Activated CD4-positive, alpha-beta T cell treated with anti-CD3 and anti-CD28 coated beads for 36 hours (primary cell): ENCODE measurements around the gene NAA10. TPM values are rescaled to one million over a fixed set of nuclear protein-coding genes. Genes with fewer than 3 reads are reported as not detected.
A peak's percentile ranks its signal among the peaks of the same experiment; 100 is the strongest.
"Not testable (repeated sequence)": the region's sequence is repeated elsewhere in the genome, so short reads cannot be mapped to it uniquely, and the experiment has no call there.

Experiments
- ATAC-seq: fragments of 200-7000 bp; cut with Tn5 transposase; one replicate; pipeline ENCODE4 v1.10.0; 2021; ENCODE audit warnings: mild to moderate bottlenecking, moderate library complexity
- CTCF ChIA-PET: fragments of 350-600 bp; sonication (Branson Sonifier 250); formaldehyde crosslinking; loops from one replicate; lab custom pipeline; 2021; ENCODE audit warnings: antibody characterized with exemption; lab: Charles Lee
- POLR2A ChIA-PET: fragments of 350-600 bp; sonication (Branson Sonifier 250); formaldehyde crosslinking; loops from one replicate; lab custom pipeline; 2021; ENCODE audit warnings: antibody characterized with exemption, inconsistent platforms; lab: Charles Lee
- DNase-seq: peaks from one replicate; pipeline ENCODE4 v3.0.0-alpha.2; 2020
- H3K27ac Mint-ChIP-seq: one replicate; pipeline ENCODE4 v1.8.0; 2021; ENCODE audit warnings: mixed read lengths
- H3K27me3 Mint-ChIP-seq: one replicate; pipeline ENCODE4 v1.8.0; 2021; ENCODE audit warnings: mixed read lengths
- H3K36me3 Mint-ChIP-seq: one replicate; pipeline ENCODE4 v1.8.0; 2021; ENCODE audit warnings: low read depth, mixed read lengths
- H3K4me1 Mint-ChIP-seq: one replicate; pipeline ENCODE4 v1.8.0; 2021; ENCODE audit warnings: mixed read lengths
- H3K4me3 Mint-ChIP-seq: one replicate; pipeline ENCODE4 v1.8.0; 2021; ENCODE audit warnings: mild to moderate bottlenecking, moderate library complexity, mixed read lengths
- H3K9me3 Mint-ChIP-seq: one replicate; pipeline ENCODE4 v1.8.0; 2021; ENCODE audit warnings: low read depth, mixed read lengths
- intact Hi-C, 2 experiments: fragments of 100-400 bp; cut with DNase I in 1 of 2; cut with micrococcal nuclease in 1 of 2; formaldehyde crosslinking; loops; one replicate each; pipeline versions ENCODE4 v1.14.2 to v1.15.1; 2022 to 2024; cut with DNase I, micrococcal nuclease
- total RNA-seq, 2 experiments: library from RNA; stranded (reverse); gene quantifications; one replicate each; pipeline ENCODE4 v1.2.3, GENCODE V29; 2021

Gene NAA10
- total RNA-seq, result 100 to 1,000 TPM; 108 to 115 TPM

DNA sequence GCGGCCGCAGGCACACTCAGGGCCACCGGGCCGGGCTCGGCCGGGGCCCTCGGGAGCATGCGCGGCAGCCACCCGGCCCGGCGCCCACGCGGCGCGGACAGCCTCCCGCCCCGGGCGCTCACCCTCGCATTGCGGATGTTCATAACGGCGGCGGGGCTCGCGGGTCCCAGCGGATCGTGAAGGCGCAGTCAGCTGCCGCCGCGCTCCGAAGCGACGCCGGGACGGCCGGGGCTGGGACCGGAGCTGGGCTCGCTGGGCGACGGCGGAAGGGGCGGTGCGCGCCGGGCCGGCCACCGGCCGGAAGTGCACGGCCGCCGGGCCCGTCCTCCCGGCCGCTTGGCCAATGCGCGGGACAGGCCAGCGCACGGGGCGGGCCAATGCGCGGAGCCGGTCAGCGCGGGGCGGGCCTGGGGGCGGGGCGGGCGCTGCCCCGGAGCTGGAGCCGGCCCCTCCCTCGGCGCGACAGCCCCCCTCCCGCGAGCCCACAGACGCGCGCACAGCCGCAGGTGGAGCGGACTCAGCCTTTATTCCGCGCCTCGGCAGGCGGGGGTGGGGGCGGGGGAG is at the start of gene NAA10:
TSS of gene NAA10 (minus strand) at position 276 of the 564 bp plus-strand sequence. CDS start at position 143, 133 bp downstream.
- ATAC-seq, result peak; percentile 85
- ChIA-PET POLR2A (interaction anchor here (1.2 kb wide), 1 partner anchor 8 kb away, joined by 5 read pairs; no protein-coding TSS in a partner anchor), CTCF (interaction anchor here (0.9 to 2.5 kb wide), 4 partner anchors 9 to 55 kb away, joined by 3 to 8 read pairs (median 6); partner anchors contain the start of gene ARHGAP4)
- Mint-ChIP-seq H3K27ac (peak within 1 kb of the TSS; percentile 51), H3K4me3 (peak within 1 kb of the TSS; percentile 81), H3K9me3 (no peaks in the 10 kb centered on the region), H3K4me1 (peaks cover 19% of the 10 kb centered on the region), H3K36me3 (peaks cover 5% of the 10 kb centered on the region), H3K27me3 (no peaks in the 10 kb centered on the region)
- intact Hi-C loops, result loop anchor here in 1 of 2 experiments (1.0 kb wide), 1 partner anchor 12 kb away; no protein-coding TSS in a partner anchor
- peak; percentile 76 for DNase-seq

DNA sequence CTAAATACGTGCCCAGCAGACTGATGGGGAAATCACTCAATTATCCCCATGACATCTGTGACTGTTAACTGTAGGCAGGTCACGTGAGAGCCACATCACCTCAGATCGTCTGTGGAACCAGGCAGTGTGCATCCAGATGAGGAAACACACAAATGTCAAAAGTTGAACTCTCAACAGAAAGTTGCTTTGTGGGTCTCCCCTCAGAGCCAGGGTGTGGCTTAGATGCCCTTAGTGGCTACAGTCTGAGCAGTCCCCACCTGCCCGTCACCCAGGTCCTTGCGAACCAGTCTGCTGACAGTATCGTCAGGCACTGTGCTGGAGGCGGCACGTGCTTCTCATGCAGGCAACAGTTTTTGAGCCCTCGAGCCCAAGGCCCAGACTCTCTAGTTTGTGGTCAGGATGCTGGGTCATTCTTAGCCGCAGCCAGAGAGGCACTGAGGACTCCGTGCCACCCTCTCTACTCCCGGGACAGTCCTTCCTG is 48.5 kb upstream of the NAA10 start:
- peak; percentile 45 for DNase-seq
- Mint-ChIP-seq H3K9me3 (no peaks in the 10 kb centered on the region), H3K4me1 (peaks cover 45% of the 10 kb centered on the region), H3K4me3 (no peak overlapping the region), H3K27ac (peak overlapping the region; percentile 70), H3K27me3 (no peaks in the 10 kb centered on the region), H3K36me3 (peaks cover 7% of the 10 kb centered on the region)
- intact Hi-C loops, result no loop called here
- CTCF ChIA-PET, result no interaction called here
- ATAC-seq, result no peak
- POLR2A ChIA-PET, result no interaction called here

DNA sequence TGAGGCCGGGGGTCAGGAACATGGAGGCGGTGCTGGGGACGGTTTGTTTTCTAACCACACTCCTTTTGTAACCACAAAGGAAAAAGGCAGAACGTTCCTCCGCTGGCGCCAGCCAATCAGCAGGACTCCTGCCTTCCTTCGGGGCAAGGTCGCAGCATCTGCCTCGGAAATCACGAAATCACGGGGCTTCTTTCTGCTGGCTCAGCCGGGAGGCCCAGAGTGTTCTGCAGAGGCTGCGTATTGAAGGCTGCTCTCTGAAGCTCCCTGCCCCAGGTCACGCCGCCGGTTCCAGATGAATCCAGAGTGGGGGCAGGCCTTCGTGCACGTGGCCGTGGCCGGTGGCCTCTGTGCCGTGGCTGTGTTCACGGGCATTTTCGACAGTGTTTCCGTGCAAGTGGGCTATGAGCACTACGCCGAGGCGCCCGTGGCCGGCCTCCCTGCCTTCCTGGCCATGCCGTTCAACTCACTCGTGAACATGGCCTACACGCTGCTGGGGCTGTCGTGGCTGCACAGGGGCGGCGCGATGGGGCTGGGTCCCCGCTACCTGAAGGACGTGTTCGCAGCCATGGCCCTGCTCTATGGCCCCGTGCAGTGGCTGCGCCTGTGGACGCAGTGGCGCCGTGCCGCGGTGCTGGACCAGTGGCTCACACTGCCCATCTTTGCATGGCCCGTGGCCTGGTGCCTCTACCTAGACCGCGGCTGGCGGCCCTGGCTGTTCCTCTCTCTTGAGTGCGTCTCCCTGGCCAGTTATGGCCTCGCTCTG is 47.1 kb upstream of the NAA10 start:
- Mint-ChIP-seq H3K9me3 (no peaks in the 10 kb centered on the region), H3K27me3 (no peaks in the 10 kb centered on the region), H3K4me3 (peak overlapping the region; percentile 62), H3K36me3 (peaks cover 7% of the 10 kb centered on the region), H3K27ac (peak overlapping the region; percentile 96), H3K4me1 (peaks cover 45% of the 10 kb centered on the region)
- CTCF ChIA-PET, result interaction anchor here (0.6 to 1.3 kb wide), 4 partner anchors 21 to 346 kb away, joined by 3 read pairs; no protein-coding TSS in a partner anchor
- POLR2A ChIA-PET, result interaction anchor here (0.6 to 0.8 kb wide), 2 partner anchors 56 to 392 kb away, joined by 4 read pairs; partner anchors contain the start of gene ARHGAP4
- intact Hi-C loops, result no loop called here
- ATAC-seq (peak; percentile 43), DNase-seq (peak; percentile 82)

DNA sequence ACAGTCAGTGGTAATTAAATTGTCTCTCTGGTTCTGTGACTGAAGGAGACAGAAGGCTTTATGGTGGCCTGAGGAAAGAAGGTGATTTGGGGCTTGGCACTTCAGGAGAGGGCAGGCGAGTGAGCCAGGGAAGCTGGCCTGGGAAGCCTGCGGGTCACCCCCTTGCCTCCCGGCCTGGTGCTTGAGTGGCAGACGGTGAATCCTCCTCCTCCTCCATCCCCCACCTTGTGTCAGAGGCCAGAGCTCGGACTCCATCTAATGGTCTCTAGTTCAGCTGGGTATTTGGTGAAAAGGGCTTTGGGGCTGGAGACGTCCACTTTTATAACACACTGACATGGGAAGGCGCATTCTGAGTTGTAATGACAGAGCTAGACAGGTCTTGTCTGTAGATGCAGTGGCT is 46.4 kb upstream of the NAA10 start:
- CTCF ChIA-PET, result interaction anchor here (0.6 to 1.3 kb wide), 4 partner anchors 22 to 346 kb away, joined by 3 read pairs; no protein-coding TSS in a partner anchor
- H3K4me3 Mint-ChIP-seq, result peak overlapping the region; percentile 62

DNA sequence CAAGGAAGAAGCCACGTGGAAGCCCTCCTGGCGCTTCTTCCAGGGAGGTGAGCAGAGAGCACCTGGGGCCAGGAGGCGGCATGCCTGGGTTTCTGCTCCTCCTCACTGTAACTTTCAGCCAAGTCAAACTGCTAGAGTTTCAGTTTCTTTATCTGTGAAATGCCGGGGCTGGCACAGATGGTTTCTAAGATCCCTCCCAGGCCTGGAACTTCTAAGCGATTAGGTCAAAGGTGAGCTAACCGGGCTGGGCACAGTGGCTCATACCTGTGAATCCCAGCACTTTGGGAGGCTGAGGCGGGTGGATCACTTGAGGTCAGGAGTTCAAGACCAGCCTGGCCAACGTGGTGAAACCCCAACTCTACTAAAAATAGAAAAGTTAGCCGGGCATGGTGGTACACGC is 45.6 kb upstream of the NAA10 start:
- H3K36me3 Mint-ChIP-seq, H3K9me3 Mint-ChIP-seq, H3K27me3 Mint-ChIP-seq, intact Hi-C loops: not testable (repeated sequence)
- Mint-ChIP-seq H3K4me1 (peaks cover 48% of the 10 kb centered on the region), H3K4me3 (peak overlapping the region; percentile 62), H3K27ac (peak overlapping the region; percentile 96)
- peak; percentile 50 for DNase-seq
- ChIA-PET POLR2A (interaction anchor here (0.6 kb wide), 1 partner anchor 120 kb away, joined by 3 read pairs; no protein-coding TSS in a partner anchor), CTCF (interaction anchor here (0.6 kb wide), 1 partner anchor 166 kb away, joined by 3 read pairs; no protein-coding TSS in a partner anchor)
- peak; percentile 54 for ATAC-seq

More for the DNA sequence above, 46.4 kb upstream of the NAA10 start:
- Mint-ChIP-seq H3K27me3 (no peaks in the 10 kb centered on the region), H3K36me3 (peaks cover 7% of the 10 kb centered on the region), H3K9me3 (no peaks in the 10 kb centered on the region), H3K4me1 (peaks cover 45% of the 10 kb centered on the region), H3K27ac (peak overlapping the region; percentile 96)
- POLR2A ChIA-PET, result interaction anchor here (0.6 to 0.8 kb wide), 2 partner anchors 56 to 392 kb away, joined by 4 read pairs; partner anchors contain the start of gene ARHGAP4
- intact Hi-C loops, result no loop called here
- DNase-seq (no peak), ATAC-seq (no peak)

DNA sequence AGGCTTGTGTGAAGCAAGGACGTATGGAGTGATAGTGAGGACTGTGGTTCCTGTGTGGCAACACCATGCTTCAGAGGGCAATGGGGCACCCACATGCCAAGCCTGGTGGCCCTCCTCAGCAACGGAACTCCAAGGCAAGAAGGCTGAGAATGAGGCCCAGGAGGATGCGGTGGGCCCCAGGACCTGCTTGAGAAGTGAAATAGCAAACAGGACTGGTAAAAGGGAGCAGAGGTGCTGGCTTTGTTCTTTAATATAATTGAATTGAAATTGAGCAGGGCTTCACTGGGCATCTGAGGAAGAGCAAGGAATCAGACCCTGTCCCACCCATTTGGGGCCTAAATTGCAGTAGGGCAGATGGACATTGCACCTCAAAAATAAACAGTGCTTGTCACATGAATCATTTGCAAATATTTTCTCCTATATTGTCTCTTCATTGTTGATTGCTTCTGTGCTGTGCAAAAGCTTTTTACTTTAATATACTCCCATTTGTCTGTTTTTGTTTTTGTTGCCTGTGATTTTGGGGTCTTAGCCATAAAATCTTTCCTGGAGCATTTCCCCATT is 40.0 kb upstream of the NAA10 start:
- ChIA-PET POLR2A (no interaction called here), CTCF (interaction anchor here (0.6 kb wide), 1 partner anchor 566 kb away, joined by 3 read pairs; no protein-coding TSS in a partner anchor)
- Mint-ChIP-seq H3K27me3 (no peaks in the 10 kb centered on the region), H3K36me3 (peaks cover 8% of the 10 kb centered on the region), H3K27ac (peak overlapping the region; percentile 97), H3K4me3 (peak overlapping the region; percentile 88), H3K9me3 (no peaks in the 10 kb centered on the region), H3K4me1 (peaks cover 16% of the 10 kb centered on the region)
- intact Hi-C loops, result loop anchor here (5.0 to 10.0 kb wide), 4 partner anchors 47 to 787 kb away; partner anchors contain the start of genes ATP6AP1 (in 1 of the 2), DKC1 (in 1 of the 2), EMD (in 1 of the 2) and FLNA (in 1 of the 2)
- DNase-seq, result no peak
- no peak for ATAC-seq

DNA sequence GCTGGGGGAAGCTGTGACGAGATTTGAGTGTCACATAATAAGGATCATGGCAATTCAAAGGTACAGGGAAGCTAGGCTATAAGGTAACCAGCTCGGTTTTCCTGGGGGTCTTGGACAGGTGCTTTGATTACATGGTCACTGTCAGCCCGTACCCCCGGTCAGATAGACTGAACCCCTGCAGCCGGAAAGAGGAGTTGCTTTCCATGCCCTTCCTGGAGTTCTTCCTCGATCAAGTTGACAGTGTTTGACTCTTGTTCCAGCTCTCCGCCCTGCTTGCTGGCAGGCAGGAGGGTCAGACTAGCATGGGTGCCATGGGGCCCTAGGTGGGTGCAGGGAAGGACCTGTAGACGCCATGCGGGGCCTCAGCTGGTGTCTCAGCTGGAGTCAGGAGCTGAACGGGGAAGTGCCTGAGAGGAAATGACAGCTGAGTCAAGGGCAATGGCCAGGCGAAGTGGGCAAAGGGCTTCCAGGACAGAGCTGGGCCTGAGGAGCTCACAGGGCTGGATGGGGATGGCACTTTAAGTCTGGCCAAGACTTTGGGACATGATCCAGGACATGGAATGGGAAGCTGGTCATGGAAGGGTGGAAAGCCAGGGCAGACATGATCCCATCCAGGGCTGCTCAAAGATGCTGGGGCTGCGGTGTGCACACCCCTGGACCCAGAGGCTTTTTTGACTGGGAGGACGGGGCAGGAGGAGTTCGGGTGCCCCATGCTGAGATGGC is 39.3 kb upstream of the NAA10 start:
- H3K4me3 Mint-ChIP-seq, result peak overlapping the region; percentile 88
- H3K36me3 Mint-ChIP-seq, result peaks cover 14% of the 10 kb centered on the region
- H3K27me3 Mint-ChIP-seq, result no peaks in the 10 kb centered on the region
- intact Hi-C loops, result loop anchor here (5.0 to 10.0 kb wide), 4 partner anchors 48 to 788 kb away; partner anchors contain the start of genes ATP6AP1 (in 1 of the 2), DKC1 (in 1 of the 2), EMD (in 1 of the 2) and FLNA (in 1 of the 2)
- peaks cover 16% of the 10 kb centered on the region for H3K4me1 Mint-ChIP-seq
- POLR2A ChIA-PET, result interaction anchor here (0.9 kb wide), 1 partner anchor 11 kb away, joined by 3 read pairs; no protein-coding TSS in a partner anchor
- no peaks in the 10 kb centered on the region for H3K9me3 Mint-ChIP-seq
- ATAC-seq (no peak), DNase-seq (no peak)
- CTCF ChIA-PET, result interaction anchor here (0.6 to 1.1 kb wide), 4 partner anchors 10 to 567 kb away, joined by 3 to 4 read pairs (median 3); no protein-coding TSS in a partner anchor
- peak overlapping the region; percentile 97 for H3K27ac Mint-ChIP-seq

DNA sequence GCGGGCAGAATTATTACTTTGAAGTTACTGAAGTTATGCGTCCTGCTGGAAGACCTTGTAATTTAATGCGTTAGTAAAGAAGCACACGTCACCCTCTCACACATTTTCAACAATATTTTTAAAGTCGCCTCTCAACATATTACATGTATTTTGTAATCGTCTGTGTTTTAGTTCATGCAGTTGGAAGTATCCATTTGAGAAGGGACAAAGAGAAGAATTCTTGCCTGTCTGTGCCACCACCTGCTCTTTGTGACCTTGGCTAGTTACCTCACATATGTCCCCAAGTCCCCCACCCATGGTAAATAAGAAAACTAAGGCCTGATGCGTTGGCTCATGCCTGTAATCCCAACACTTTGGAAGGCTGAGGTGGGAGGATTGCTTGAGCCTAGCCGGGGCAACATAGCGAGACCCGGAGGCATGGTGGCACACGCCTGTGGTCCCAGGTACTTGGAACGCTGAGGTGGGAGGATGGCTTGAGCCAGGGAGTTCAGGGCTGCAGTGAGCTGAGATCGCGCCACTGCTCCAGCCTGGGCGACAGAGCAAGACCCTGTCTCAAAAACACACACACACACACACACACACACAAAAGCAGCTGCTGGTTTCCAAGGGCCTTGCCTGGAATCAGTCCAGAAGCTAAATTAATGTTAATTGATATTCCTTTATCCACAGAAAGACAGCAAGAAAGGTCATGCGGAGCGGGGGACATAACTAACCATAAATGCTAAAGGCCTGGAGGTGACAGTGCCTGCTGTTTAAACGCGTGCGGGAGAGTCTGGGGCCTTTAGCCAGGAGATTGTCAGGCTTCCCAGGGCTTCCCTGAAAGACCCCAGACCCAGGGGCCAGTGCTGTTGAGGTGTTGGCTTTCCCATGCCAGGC is 38.5 kb upstream of the NAA10 start:
- Mint-ChIP-seq H3K27ac (peak overlapping the region; percentile 97), H3K4me1 (peaks cover 16% of the 10 kb centered on the region), H3K9me3 (no peaks in the 10 kb centered on the region), H3K27me3 (no peaks in the 10 kb centered on the region), H3K4me3 (peak overlapping the region; percentile 88), H3K36me3 (peaks cover 17% of the 10 kb centered on the region)
- intact Hi-C loops, result loop anchor here (2.0 to 10.0 kb wide), 5 partner anchors 49 to 789 kb away; partner anchors contain the start of genes ATP6AP1 (in 1 of the 2), DKC1 (in 1 of the 2), EMD (in 1 of the 2) and FLNA (in 1 of the 2)
- POLR2A ChIA-PET, result interaction anchor here (0.9 kb wide), 1 partner anchor 12 kb away, joined by 3 read pairs; no protein-coding TSS in a partner anchor
- no peak for DNase-seq
- CTCF ChIA-PET, result interaction anchor here (0.6 to 1.1 kb wide), 3 partner anchors 11 to 355 kb away, joined by 3 to 4 read pairs (median 3); no protein-coding TSS in a partner anchor
- ATAC-seq, result no peak

DNA sequence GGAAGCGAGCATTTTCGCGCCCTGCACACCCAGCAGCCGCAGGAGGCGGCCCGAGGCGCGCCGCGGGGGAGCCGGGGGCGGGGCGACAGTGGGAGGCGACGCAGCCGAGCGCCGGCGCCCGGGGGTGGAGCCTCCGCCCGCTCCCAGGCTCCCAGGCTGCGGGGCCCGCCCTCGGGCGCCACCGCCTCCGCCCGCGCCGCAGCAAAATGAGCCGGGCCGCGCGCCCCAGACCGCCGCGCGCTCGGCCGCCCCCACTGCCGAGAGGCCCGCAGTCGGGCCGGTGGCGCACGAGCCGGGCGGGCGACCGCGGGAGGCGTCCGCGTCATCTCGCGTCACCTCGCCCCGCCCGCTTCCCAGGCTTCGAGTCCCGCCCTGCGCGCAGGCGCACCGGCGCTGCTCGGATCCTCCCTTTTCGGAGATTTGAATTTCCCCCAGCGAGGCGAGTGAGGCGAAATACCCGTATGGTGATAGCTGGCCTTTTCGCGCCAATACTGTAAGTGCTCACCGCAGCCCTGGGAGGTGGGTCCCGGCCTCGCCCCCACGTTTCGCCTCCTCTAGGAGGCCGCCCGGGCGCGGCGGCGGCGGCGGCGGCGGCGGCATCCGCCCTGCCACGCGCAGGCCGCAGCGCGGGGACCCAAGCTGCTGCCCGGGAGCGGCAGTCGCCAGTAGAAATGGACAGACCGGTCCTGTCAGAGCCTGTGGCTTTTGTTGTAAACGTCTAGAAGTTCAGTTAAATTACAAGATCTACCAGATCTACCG is 37.7 kb upstream of the NAA10 start, which contains the start of gene TMEM187:
TSS of gene TMEM187 (plus strand) at position 387 of the 759 bp plus-strand sequence. CDS start 9,309 bp downstream, outside the sequence.
- intact Hi-C loops, result loop anchor here (1.0 to 10.0 kb wide), 12 partner anchors 12 to 790 kb away; partner anchors contain the start of genes EMD (in 2 of the 2), ABCD1 (in 1 of the 2), ATP6AP1 (in 1 of the 2) and BCAP31 (in 1 of the 2)

More for the DNA sequence above, 37.7 kb upstream of the NAA10 start, which contains the start of gene TMEM187:
- POLR2A ChIA-PET, result interaction anchor here (1.7 kb wide), 1 partner anchor 47 kb away, joined by 8 read pairs; the partner anchor contains the start of gene ARHGAP4
- ATAC-seq, result peak; percentile 45
- Mint-ChIP-seq H3K4me3 (peak within 1 kb of the TSS; percentile 94), H3K27me3 (no peaks in the 10 kb centered on the region), H3K9me3 (no peaks in the 10 kb centered on the region), H3K36me3 (peaks cover 25% of the 10 kb centered on the region), H3K27ac (peak within 1 kb of the TSS; percentile 100), H3K4me1 (peaks cover 24% of the 10 kb centered on the region)
- DNase-seq, result peak; percentile 92
- CTCF ChIA-PET, result no interaction called here
